ENCODE results near the gene CACFD1.

Gene CACFD1

DNA sequence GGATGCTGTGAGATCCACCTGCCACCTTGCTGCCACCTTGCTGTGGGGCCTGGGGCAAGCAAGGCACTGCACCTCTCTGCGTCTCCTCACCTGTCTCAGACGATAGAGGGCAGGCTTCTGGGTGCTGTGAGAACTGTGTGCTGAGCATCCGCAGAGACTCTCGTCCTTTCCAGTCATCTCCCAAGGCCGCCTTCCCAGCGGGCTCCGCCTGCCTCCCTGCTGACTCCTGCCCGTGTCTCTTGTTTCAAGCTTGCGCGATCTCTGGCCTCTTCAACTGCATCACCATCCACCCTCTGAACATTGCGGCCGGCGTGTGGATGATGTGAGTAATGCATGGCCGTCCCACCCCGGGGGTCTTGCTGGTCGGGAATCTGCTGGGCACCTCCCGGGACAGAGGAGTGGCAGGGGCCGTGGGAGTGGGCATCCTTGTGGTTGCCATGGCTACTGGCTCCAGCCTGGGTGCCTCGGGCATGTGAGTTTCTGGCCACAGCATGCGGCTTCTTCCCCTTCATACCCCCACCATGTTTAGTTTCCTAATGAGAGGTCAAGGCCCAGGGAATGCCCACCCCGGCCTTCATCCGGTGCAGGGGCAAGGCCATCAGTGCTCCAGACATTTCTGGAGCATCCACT lies 3.6 kb downstream of the CACFD1 start (continued):
- TF ChIP-seq, protein P1, sequence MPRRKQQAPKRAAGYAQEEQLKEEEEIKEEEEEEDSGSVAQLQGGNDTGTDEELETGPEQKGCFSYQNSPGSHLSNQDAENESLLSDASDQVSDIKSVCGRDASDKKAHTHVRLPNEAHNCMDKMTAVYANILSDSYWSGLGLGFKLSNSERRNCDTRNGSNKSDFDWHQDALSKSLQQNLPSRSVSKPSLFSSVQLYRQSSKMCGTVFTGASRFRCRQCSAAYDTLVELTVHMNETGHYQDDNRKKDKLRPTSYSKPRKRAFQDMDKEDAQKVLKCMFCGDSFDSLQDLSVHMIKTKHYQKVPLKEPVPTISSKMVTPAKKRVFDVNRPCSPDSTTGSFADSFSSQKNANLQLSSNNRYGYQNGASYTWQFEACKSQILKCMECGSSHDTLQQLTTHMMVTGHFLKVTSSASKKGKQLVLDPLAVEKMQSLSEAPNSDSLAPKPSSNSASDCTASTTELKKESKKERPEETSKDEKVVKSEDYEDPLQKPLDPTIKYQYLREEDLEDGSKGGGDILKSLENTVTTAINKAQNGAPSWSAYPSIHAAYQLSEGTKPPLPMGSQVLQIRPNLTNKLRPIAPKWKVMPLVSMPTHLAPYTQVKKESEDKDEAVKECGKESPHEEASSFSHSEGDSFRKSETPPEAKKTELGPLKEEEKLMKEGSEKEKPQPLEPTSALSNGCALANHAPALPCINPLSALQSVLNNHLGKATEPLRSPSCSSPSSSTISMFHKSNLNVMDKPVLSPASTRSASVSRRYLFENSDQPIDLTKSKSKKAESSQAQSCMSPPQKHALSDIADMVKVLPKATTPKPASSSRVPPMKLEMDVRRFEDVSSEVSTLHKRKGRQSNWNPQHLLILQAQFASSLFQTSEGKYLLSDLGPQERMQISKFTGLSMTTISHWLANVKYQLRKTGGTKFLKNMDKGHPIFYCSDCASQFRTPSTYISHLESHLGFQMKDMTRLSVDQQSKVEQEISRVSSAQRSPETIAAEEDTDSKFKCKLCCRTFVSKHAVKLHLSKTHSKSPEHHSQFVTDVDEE (CRISPR knock-in tag; IDR thresholded peaks at IDR 0.05): no peak
- TF ChIP-seq TCF4 (CRISPR knock-in tag; IDR thresholded peaks at IDR 0.05; ENCODE audit: borderline replicate concordance) (no peak), CSDC2 (CRISPR knock-in tag; IDR thresholded peaks at IDR 0.05) (no peak), OSR1 (CRISPR knock-in tag; IDR thresholded peaks at IDR 0.05) (no peak), BACH2 (CRISPR knock-in tag; IDR thresholded peaks at IDR 0.05; ENCODE audit: borderline replicate concordance) (no peak)

DNA sequence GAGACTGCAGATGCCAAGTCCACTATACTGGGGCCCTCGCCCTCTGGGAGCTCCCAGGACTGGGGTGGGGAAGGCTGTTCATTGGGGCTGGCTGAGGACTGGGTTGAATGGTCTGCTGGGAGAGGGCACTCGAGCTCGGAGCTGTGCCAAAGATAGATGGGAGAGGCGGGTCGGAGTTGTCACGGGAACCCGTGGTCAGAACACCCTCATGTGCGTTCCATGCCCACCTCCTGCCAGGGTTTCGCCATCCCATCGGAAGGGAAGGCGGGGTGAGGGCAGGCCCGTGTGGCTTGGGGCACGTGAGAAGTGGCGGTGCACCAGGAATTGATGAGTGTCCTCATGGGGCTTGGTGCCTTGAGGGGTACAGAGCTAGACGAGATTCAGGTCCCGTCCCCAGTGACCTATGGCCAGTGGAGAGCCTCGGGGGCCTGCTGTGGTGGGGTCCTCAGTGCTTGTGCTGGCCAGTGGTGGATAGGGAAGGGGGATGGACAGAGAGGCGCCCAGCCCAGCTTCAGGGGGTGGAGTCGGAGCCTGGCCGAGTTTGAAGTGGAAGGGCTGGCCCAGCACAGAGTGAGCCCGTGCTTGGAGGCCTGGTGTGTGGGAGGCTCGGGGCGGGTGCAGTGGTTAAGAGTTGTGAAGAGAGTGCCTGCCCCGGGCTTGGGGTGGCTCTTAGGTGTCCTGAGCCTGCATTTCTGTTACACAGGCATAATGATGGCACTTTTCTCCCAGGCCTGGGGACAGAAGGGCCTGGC lies 4.3 kb downstream of the CACFD1 start:
- ATAC-seq: no peak
- TF ChIP-seq, protein P1 (CRISPR knock-in tag; IDR thresholded peaks at IDR 0.05): no peak
- TF ChIP-seq, protein P2, sequence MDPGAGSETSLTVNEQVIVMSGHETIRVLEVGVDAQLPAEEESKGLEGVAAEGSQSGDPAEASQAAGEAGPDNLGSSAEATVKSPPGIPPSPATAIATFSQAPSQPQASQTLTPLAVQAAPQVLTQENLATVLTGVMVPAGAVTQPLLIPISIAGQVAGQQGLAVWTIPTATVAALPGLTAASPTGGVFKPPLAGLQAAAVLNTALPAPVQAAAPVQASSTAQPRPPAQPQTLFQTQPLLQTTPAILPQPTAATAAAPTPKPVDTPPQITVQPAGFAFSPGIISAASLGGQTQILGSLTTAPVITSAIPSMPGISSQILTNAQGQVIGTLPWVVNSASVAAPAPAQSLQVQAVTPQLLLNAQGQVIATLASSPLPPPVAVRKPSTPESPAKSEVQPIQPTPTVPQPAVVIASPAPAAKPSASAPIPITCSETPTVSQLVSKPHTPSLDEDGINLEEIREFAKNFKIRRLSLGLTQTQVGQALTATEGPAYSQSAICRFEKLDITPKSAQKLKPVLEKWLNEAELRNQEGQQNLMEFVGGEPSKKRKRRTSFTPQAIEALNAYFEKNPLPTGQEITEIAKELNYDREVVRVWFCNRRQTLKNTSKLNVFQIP (CRISPR knock-in tag; IDR thresholded peaks at IDR 0.05; ENCODE audit: borderline replicate concordance, low read depth): no peak

DNA sequence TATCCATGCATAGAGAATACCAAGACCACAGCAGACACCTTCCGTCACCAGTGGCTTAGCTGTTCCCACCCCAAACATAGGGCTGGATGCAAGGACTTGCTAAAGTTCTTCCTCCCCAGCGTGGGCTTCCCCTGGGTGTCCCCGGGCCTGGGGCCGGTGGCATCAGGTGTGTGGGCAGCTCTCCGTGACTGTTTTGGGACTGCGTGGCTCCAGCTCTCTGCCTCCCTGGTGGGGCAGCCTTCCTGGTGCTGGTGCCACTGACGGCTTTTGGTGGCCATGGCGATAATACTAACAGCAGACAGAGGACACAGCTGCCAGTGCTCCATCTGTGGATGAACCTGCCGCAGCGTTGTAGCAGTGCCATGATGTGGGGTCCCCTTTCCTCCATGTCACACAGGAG lies 4.9 kb downstream of the CACFD1 start:
- TF ChIP-seq ZFP3 (CRISPR knock-in tag; IDR thresholded peaks at IDR 0.05) (no peak), ARNTL (CRISPR knock-in tag; IDR thresholded peaks at IDR 0.05; ENCODE audit: borderline replicate concordance, low read depth) (no peak), SNAI2 (CRISPR knock-in tag; IDR thresholded peaks at IDR 0.05) (no peak), ZNF70 (CRISPR knock-in tag; IDR thresholded peaks at IDR 0.05) (no peak), OSR1 (CRISPR knock-in tag; IDR thresholded peaks at IDR 0.05) (no peak), ISL1 (CRISPR knock-in tag; IDR thresholded peaks at IDR 0.05) (no peak), CSDC2 (CRISPR knock-in tag; IDR thresholded peaks at IDR 0.05) (no peak)
- TF ChIP-seq, protein P2 (CRISPR knock-in tag; IDR thresholded peaks at IDR 0.05; ENCODE audit: borderline replicate concordance, low read depth): no peak
- no peak for ATAC-seq

DNA sequence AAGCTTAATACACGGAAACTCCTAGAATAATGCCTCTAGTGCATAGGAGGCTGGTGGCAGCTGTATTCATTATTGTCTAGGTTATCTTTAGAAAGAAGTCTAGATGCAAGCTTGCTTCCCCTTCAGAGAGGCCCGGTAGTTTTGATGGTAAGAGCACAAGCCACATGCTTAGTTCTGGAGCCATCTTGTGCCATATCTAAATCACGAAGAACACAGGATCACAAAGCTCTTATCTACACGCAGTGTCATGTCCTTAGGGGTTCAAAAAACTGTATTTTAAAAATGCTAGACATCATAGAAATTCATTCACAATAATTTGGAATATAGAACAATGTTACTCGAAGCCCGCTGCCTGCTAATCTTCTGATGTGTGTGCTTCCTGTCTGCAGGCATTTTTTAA lies 6.2 kb downstream of the CACFD1 start:
- no peak for ATAC-seq
- TF ChIP-seq BACH2 (CRISPR knock-in tag; IDR thresholded peaks at IDR 0.05; ENCODE audit: borderline replicate concordance) (no peak), ZC3H10 (CRISPR knock-in tag; IDR thresholded peaks at IDR 0.05) (no peak), GLIS3 (CRISPR knock-in tag; IDR thresholded peaks at IDR 0.05) (no peak), ZFP30 (CRISPR knock-in tag; IDR thresholded peaks at IDR 0.05) (no peak), ZNF565 (CRISPR knock-in tag; conservative IDR thresholded peaks at IDR 0.05; ENCODE audit: low read depth) (no peak), PPARA (CRISPR knock-in tag; IDR thresholded peaks at IDR 0.05; ENCODE audit: borderline replicate concordance) (no peak), TOX (CRISPR knock-in tag; IDR thresholded peaks at IDR 0.05; ENCODE audit: borderline replicate concordance) (no peak), RARB (CRISPR knock-in tag; IDR thresholded peaks at IDR 0.05) (no peak), SNAI2 (CRISPR knock-in tag; IDR thresholded peaks at IDR 0.05) (no peak), CSDC2 (CRISPR knock-in tag; IDR thresholded peaks at IDR 0.05) (no peak), OSR1 (CRISPR knock-in tag; IDR thresholded peaks at IDR 0.05) (no peak)
- TF ChIP-seq, protein P3, sequence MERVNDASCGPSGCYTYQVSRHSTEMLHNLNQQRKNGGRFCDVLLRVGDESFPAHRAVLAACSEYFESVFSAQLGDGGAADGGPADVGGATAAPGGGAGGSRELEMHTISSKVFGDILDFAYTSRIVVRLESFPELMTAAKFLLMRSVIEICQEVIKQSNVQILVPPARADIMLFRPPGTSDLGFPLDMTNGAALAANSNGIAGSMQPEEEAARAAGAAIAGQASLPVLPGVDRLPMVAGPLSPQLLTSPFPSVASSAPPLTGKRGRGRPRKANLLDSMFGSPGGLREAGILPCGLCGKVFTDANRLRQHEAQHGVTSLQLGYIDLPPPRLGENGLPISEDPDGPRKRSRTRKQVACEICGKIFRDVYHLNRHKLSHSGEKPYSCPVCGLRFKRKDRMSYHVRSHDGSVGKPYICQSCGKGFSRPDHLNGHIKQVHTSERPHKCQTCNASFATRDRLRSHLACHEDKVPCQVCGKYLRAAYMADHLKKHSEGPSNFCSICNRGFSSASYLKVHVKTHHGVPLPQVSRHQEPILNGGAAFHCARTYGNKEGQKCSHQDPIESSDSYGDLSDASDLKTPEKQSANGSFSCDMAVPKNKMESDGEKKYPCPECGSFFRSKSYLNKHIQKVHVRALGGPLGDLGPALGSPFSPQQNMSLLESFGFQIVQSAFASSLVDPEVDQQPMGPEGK (CRISPR knock-in tag; IDR thresholded peaks at IDR 0.05; ENCODE audit: borderline replicate concordance): no peak
- TF ChIP-seq, protein P4, sequence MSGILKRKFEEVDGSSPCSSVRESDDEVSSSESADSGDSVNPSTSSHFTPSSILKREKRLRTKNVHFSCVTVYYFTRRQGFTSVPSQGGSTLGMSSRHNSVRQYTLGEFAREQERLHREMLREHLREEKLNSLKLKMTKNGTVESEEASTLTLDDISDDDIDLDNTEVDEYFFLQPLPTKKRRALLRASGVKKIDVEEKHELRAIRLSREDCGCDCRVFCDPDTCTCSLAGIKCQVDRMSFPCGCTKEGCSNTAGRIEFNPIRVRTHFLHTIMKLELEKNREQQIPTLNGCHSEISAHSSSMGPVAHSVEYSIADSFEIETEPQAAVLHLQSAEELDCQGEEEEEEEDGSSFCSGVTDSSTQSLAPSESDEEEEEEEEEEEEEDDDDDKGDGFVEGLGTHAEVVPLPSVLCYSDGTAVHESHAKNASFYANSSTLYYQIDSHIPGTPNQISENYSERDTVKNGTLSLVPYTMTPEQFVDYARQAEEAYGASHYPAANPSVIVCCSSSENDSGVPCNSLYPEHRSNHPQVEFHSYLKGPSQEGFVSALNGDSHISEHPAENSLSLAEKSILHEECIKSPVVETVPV (CRISPR knock-in tag; IDR thresholded peaks at IDR 0.05): no peak
- TF ChIP-seq, protein P5, sequence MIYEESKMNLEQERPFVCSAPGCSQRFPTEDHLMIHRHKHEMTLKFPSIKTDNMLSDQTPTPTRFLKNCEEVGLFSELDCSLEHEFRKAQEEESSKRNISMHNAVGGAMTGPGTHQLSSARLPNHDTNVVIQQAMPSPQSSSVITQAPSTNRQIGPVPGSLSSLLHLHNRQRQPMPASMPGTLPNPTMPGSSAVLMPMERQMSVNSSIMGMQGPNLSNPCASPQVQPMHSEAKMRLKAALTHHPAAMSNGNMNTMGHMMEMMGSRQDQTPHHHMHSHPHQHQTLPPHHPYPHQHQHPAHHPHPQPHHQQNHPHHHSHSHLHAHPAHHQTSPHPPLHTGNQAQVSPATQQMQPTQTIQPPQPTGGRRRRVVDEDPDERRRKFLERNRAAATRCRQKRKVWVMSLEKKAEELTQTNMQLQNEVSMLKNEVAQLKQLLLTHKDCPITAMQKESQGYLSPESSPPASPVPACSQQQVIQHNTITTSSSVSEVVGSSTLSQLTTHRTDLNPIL (CRISPR knock-in tag; IDR thresholded peaks at IDR 0.05; ENCODE audit: low read depth): no peak

Data from SK-N-SH treated with all-trans-retinoic acid at 6 μM for 48 hours (cell line).